Left cardiac atrium (tissue), 4 donors: ENCODE measurements around the gene FBXO7. TPM values are rescaled to one million over a fixed set of nuclear protein-coding genes. Genes with fewer than 3 reads are reported as not detected.
"Not testable (repeated sequence)": the region's sequence is repeated elsewhere in the genome, so short reads cannot be mapped to it uniquely, and the experiment has no call there.

Experiments
- ATAC-seq, 2 donors: fragments of 200-7000 bp; cut with Tn5 transposase; one replicate each; pipeline ENCODE4 v1.9.1; 2020; ENCODE audit warnings: mild to moderate bottlenecking in 2 of 2, moderate library complexity in 2 of 2
- DNase-seq: peaks from one replicate; pipeline ENCODE4 v3.0.0-alpha.2; 2020
- intact Hi-C, 2 donors: fragments of 100-400 bp; cut with DNase I; formaldehyde crosslinking; loops; one replicate each; pipeline versions ENCODE4 v1.14.1 to v1.15.1; 2022 to 2023
- long read RNA-seq: library from polyadenylated mRNA; unstranded; transcript quantifications from one replicate; pipeline ENCODE4 v2.0.0, GENCODE V29; 2021
- total RNA-seq, 2 donors: library from RNA; stranded (reverse); fragmentation: NEBNext Ultra II Directional; extraction: Animal tissue kit (Norgen Biotek cat#: 25700); gene quantifications; one replicate each; pipeline ENCODE4 v1.2.1, GENCODE V29; 2021
- donor health status: DM: no; HTN: yes; CAD: no.
- donor health status: DM: no; HTN: yes; CAD: no; lungs with severe emphysema.
- donor health status: DM: yes; HTN: yes; CAD: no.
- donor health status: Dilated cardiomyopathy.

FBXO7 gene
- 10 to 100 TPM; 40.0 to 48.4 TPM for total RNA-seq
- long read RNA-seq, transcript FBXO7-204 (9 exons, 1,921 nt): minor isoform, 13 of 123 reads
- long read RNA-seq, transcript FBXO7-202 (9 exons, 1,888 nt): minor isoform, 13 of 123 reads
- long read RNA-seq, transcript FBXO7-201 (9 exons, 2,195 nt): major isoform, 70 of 123 reads
- long read RNA-seq, transcript FBXO7-203 (8 exons, 1,900 nt): minor isoform, 11 of 123 reads
- long read RNA-seq, partial matches to known transcripts: 7 of 123 reads
- long read RNA-seq, other reads (novel, unspliced or antisense): 5 of 123 reads

- peak; percentile 94 for ATAC-seq
- intact Hi-C loops: loop anchor here in 1 of 2 donors (5.0 kb wide), 3 partner anchors 63 to 498 kb away; partner anchors contain the start of gene RTCB
- DNase-seq: peak; percentile 96
Measured at GRCh38 chr22:32474635-32475467, at the start of gene FBXO7. Gene FBXO7, plus strand, starts transcription at chr22:32474811. Its CDS starts 192 bp downstream, at chr22:32475003.

DNA sequence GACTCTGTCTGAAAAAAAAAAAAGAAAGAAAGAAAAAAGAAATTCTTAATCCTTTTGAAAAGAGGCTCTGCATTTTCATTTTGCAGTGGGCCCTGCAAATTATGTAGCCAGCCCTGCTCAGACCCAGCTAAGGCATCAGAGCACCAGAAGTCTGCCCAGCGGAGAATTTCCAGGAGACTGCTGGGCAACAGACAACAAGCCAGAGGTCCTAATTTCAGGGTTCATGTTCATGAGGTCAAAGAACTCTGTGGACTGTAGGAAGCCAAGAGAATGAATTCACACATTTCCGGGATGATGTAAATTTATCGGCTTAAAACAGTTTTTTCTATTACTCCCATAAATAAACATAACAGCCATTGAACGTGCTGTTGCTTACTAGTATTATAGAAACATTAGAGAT lies 47.7 kb upstream of the FBXO7 start:
- intact Hi-C loops: no loop called here
- DNase-seq (no peak), ATAC-seq (no peak)

GRCh38 chr22:32430352-32430751 lies 44.3 kb upstream of the FBXO7 start:
- intact Hi-C loops: no loop called here
- DNase-seq (no peak), ATAC-seq (no peak)

GRCh38 chr22:32444068-32444467 lies 30.5 kb upstream of the FBXO7 start:
- no peak for ATAC-seq
- intact Hi-C loops: no loop called here
- no peak for DNase-seq

DNA sequence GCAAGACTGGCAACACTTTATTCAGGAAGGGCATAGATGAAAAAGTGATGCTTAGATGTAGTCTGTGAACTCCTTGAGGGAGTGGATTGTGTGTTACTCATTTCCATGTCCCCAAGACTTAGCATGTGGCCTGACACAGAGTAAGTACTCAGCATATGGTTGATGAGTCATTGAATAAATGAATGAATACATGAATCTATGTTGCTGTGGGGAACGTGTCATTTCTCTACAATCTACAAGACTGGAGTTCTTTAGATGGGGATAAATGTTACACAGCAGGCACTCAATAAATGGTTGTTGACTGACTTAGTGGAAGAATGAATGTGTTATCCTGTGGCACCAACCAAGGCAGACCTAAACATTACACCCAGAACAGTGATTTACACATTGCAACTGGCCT lies 28.3 kb upstream of the FBXO7 start:
- intact Hi-C loops: no loop called here
- ATAC-seq: no peak
- no peak for DNase-seq

GRCh38 chr22:32448980-32449379 lies 25.6 kb upstream of the FBXO7 start:
- intact Hi-C loops: no loop called here
- DNase-seq (no peak), ATAC-seq (no peak)

- intact Hi-C loops: no loop called here
- no peak for ATAC-seq
- DNase-seq: no peak
Measured at GRCh38 chr22:32457031-32457430, 17.6 kb upstream of the FBXO7 start.

DNA sequence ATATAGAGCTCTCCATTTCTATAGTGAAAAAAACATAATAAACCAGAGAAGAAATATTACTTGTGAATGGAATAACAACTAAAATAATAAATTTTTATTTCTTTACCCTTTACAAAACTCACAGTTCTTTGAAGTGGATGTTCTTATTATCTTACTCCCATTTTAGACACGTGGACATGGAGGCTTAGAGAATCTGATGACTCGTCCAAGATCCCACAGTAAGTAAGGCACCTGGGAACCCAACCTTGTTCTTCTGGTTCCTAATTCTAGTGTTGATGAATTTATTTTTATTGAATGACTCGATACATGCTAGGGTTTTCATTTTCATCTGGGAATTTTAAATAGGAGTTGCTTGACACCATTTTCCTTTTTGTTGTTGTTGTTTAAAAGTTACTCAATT lies 12.2 kb upstream of the FBXO7 start:
- DNase-seq: no peak
- no peak for ATAC-seq
- intact Hi-C loops: no loop called here

DNA sequence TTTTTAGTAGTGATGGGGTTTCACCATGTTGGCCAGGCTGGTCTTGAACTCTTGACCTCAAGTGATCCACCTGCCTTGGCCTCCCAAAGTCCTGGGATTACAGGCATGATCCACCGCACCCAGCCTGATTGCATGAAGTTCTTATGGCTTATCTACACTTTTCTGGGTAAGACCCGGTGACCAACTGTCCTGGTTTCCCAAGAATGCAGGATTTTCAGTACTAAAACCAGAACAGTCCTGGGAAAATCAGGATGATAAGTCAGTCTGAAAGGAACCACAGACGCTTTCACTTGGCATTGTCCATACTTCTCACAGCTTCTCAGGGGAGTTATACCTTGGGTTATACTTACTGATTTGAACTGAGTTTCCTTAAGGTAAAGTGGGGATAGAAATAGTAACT lies 8.9 kb upstream of the FBXO7 start:
- ATAC-seq: no peak
- DNase-seq: no peak
- intact Hi-C loops: no loop called here

DNA sequence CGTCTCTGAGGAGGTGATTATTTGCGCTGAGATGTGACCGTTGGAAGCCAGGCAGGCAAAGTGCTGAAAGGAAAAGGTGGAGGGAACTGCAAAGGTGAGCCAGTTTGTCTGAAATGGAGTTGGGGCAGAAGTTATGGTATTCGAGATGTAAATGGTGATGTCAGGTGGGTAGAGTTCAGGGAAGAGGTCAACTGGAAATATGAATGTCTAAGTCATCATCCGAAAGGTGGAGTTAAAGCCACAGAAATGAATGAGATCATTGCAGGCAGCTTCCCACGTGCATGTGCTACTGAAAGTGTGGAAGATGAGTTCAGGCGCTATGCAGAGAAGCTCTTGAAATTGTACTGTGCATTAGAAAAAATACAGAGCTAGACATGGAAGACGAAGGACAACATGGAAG lies 8.1 kb upstream of the FBXO7 start:
- DNase-seq: no peak
- ATAC-seq: no peak
- intact Hi-C loops: no loop called here

GRCh38 chr22:32469799-32470212 lies 4.8 kb upstream of the FBXO7 start:
- intact Hi-C loops: loop anchor here in 1 of 2 donors (5.0 kb wide), 3 partner anchors 58 to 493 kb away; partner anchors contain the start of gene RTCB
- no peak for DNase-seq
- peak in 1 of 2 donors; percentile 10 for ATAC-seq

- intact Hi-C loops: loop anchor here in 1 of 2 donors (5.0 kb wide), 3 partner anchors 61 to 496 kb away; partner anchors contain the start of gene RTCB
- DNase-seq: no peak
- peak in 1 of 2 donors; percentile 4 for ATAC-seq
Measured at GRCh38 chr22:32473388-32473952, 1.1 kb upstream of the FBXO7 start.

- DNase-seq: peak; percentile 35
- intact Hi-C loops: no loop called here
- ATAC-seq: peak; percentile 18 to 29
Measured at GRCh38 chr22:32475468-32476010, 928 bp downstream of the FBXO7 start.

- ATAC-seq (no peak), DNase-seq (no peak)
- intact Hi-C loops: no loop called here
Measured at GRCh38 chr22:32476281-32477195, 1.9 kb downstream of the FBXO7 start.

DNA sequence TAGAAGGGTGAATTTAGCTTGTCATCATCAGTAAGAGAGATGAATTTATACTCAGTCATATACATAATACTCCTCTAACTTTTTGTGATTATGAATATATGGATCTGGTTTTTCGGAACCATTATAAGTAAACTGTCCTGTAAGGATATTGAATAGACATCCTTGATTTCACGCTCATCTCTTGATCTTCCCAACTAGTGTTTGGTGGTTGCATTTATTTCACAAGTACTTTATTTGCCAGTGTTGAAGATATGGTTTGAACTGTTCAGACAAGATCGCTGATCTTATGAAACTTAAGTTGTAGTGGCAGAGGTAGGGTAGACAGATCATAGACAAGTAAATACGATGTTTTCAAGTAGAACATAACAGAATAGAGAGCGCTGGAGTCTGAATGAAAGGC lies 3.0 kb downstream of the FBXO7 start:
- no peak for ATAC-seq
- intact Hi-C loops: no loop called here

GRCh38 chr22:32478552-32478951 lies 3.9 kb downstream of the FBXO7 start:
- ATAC-seq, intact Hi-C loops, DNase-seq: not testable (repeated sequence)

More for the DNA sequence above, 3.0 kb downstream of the FBXO7 start:
- no peak for DNase-seq

DNA sequence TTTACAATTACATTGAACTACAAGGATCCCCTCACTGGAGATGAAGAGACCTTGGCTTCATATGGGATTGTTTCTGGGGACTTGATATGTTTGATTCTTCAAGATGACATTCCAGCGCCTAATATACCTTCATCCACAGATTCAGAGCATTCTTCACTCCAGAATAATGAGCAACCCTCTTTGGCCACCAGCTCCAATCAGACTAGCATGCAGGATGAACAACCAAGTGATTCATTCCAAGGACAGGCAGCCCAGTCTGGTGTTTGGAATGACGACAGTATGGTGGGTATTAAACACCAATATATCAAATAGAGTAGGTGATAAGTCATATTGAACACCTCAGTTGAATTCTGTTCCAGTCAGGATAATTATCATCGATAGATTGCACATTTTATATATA lies 4.4 kb downstream of the FBXO7 start:
- intact Hi-C loops: no loop called here
- no peak for ATAC-seq

DNA sequence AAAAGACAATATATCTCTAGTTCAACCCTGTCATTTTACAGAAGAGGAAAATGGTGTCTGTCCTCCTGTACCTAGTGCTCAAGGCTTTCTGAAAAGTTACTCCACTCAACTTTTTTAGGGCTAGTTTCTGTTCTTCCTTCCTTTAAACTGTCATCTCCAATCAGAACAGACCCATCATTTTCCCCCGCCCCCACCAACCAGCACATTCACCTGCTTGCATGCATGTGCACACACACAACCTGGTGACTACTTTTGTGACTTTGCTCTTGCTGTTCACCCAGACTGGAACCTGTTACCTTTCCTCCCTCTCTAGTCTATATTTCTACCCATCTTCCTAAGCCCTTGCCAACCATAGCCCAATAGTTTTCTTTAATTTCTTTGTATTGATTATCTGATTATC lies 5.6 kb downstream of the FBXO7 start:
- intact Hi-C loops: no loop called here
- DNase-seq: no peak
- ATAC-seq: no peak

More for the DNA sequence above, 4.4 kb downstream of the FBXO7 start:
- no peak for DNase-seq

DNA sequence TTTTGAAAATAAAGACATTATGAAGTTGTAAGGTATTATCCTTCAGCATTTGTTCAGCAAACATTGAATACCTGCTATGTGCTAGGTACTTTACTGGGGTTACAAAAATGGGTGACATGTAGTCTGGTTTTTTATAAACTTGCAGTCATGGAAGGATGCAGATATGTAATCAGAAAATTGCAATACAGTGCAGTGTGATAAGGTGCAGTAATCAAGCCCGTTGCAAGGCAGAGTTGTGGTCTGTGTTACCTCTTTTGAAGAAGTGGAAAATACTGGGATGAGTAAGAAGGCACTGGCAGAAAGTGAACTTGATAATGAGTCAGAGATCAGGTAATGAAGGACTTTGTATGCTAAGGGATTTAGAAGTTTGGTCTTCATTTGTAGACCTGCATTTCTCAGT lies 8.1 kb downstream of the FBXO7 start:
- peak in 1 of 2 donors; percentile 80 for ATAC-seq
- no peak for DNase-seq

More for the DNA sequence above, 8.1 kb downstream of the FBXO7 start:
- intact Hi-C loops: no loop called here
